ENCODE results near the gene OPA3.

DNA sequence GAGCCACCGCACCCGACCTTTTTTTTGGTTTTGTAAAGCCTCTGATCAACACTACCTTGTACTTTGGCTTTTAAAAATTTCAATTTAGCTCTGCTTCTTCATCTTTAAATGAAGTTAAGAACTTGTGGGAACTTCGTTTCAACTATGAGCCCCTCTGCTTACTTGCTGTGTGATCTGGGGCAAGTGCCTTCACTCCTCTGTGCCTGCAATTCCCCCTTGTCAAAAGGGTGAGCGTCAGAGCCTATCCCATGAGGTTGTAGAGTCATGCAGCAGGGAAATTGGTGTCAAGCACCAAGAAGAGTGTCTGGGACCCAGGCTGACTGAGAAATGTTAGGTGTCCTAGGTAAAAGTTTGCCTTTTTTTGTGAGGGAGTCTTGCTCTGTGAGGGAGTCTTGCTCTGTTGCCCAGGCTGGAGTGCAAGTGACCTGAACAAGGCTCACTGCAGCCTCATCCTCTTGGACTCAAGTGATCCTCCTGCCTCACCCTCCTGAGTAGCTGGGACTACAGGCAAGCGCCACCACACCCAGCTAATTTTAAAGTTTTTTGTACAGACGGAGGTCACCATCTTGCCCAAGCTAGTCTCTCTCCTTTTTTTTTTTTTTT, 71.6 kb downstream of the OPA3 start:
- TF ChIP-seq EZH2 (IDR thresholded peaks at IDR 0.05; ENCODE audit: insufficient read depth, poor library complexity, severe bottlenecking) (no peak), EZH2phosphoT487 (IDR thresholded peaks at IDR 0.05; ENCODE audit: insufficient read depth, low read depth) (no peak)
